Lung (tissue), 16 donors: Measurements from ENCODE around the gene FAR1. TPM values are rescaled to one million over a fixed set of nuclear protein-coding genes. Genes with fewer than 3 reads are reported as not detected.
"Not testable (repeated sequence)": the region's sequence is repeated elsewhere in the genome, so short reads cannot be mapped to it uniquely, and the experiment has no call there.

Experiments used
- ATAC-seq: fragments of 200-7000 bp; cut with Tn5 transposase; one replicate; pipeline ENCODE4 v1.9.1; 2020; ENCODE audit warnings: moderate number of reproducible peaks; ENCODE audit not compliant: insufficient read depth, low FRiP score
- DNase-seq, 3 donors: peaks; one replicate each; pipeline ENCODE4 v3.0.0-alpha.2; 2013 to 2017
- H3K27ac ChIP-seq, 2 donors: one replicate each; pipeline ENCODE4 v1.5.1; 2013; ENCODE audit warnings: mild to moderate bottlenecking in 2 of 2, moderate library complexity in 2 of 2, control low read depth in 1 of 2, inconsistent platforms in 1 of 2, low read depth in 1 of 2, low read length in 1 of 2
- H3K27me3 ChIP-seq, 3 donors: one replicate each; pipeline ENCODE4 v1.5.1; 2013; ENCODE audit warnings: low read length in 2 of 3; ENCODE audit not compliant: control insufficient read depth in 3 of 3, insufficient read depth in 3 of 3
- H3K36me3 ChIP-seq, 4 donors: one replicate each; pipeline ENCODE4 v1.5.1; 2013; ENCODE audit warnings: low read length in 4 of 4, mild to moderate bottlenecking in 1 of 4, moderate library complexity in 1 of 4; ENCODE audit not compliant: control insufficient read depth in 4 of 4, insufficient read depth in 4 of 4
- H3K4me1 ChIP-seq, 5 donors: one replicate each; pipeline ENCODE4 v1.5.1; 2013; ENCODE audit warnings: low read length in 5 of 5, mild to moderate bottlenecking in 2 of 5, moderate library complexity in 1 of 5; ENCODE audit not compliant: control insufficient read depth in 5 of 5, insufficient read depth in 5 of 5
- H3K4me3 ChIP-seq: one replicate; pipeline ENCODE4 v1.5.1; 2013; ENCODE audit warnings: mild to moderate bottlenecking, control low read depth, moderate library complexity
- H3K9ac ChIP-seq, 2 donors: one replicate each; pipeline ENCODE4 v1.5.1; 2013; ENCODE audit warnings: low read length in 2 of 2, control low read depth in 1 of 2; ENCODE audit not compliant: insufficient read depth in 1 of 2
- H3K9me3 ChIP-seq, 4 donors: one replicate each; pipeline ENCODE4 v1.5.1; 2013; ENCODE audit warnings: low read length in 3 of 4, mild to moderate bottlenecking in 1 of 4, moderate library complexity in 1 of 4; ENCODE audit not compliant: control insufficient read depth in 4 of 4, insufficient read depth in 3 of 4
- CTCF ChIP-seq: IDR thresholded peaks from 2 replicates; pipeline ENCODE4 v1.5.1; 2012; ENCODE audit warnings: mild to moderate bottlenecking; ENCODE audit errors: control extremely low read depth, extremely low read depth
- WGBS, 2 donors: extraction: QIAGEN DNeasy Blood & Tissue Kit; methylation state at CpG; one replicate each; pipeline ENCODE4 v1.1.7; 2013; 5-methylcytosine and 5-hydroxymethylcytosine counted together
- long read RNA-seq, 5 donors: transcript quantifications; one replicate each; lab custom pipeline, GENCODE V29; 2026
- polyA plus RNA-seq, 2 donors: library from polyadenylated mRNA; stranded (reverse); fragments of 200-250 nt; gene quantifications; one replicate each; pipeline ENCODE4 v1.2.1, GENCODE V29; 2013
- total RNA-seq, 2 donors: library from RNA; depleted of rRNA in 1 of 2; stranded (reverse); fragments of >200 nt in 1 of 2; gene quantifications; one replicate each; pipeline ENCODE4 v1.2.1, GENCODE V29; 2014 to 2021
- donor health status: control.
- donor health status: control.
- donor health status: Bipolar disorder and iron deficiency.
- donor health status: healthy.
- donor health status: DM: yes; HTN: yes; CAD: no.

The FAR1 gene
- total RNA-seq (100 to 1,000 TPM in 1 of 2 donors, 10 to 100 TPM in 1; 56.8 to 126 TPM), polyA plus RNA-seq (10 to 100 TPM; 22.5 to 23.0 TPM)
- long read RNA-seq, donor 1, full-length matches to known transcripts, result 21 of 26 reads
- long read RNA-seq, donor 1, partial matches to known transcripts, result 5 of 26 reads
- long read RNA-seq, donor 1, other reads (novel, unspliced or antisense), result 0 of 26 reads
- long read RNA-seq, donor 2, full-length matches to known transcripts, result 12 of 12 reads
- long read RNA-seq, donor 2, partial matches to known transcripts, result 0 of 12 reads
- long read RNA-seq, donor 2, other reads (novel, unspliced or antisense), result 0 of 12 reads
- long read RNA-seq, donor 3, full-length matches to known transcripts, result 12 of 17 reads
- long read RNA-seq, donor 3, partial matches to known transcripts, result 5 of 17 reads
- long read RNA-seq, donor 3, other reads (novel, unspliced or antisense), result 0 of 17 reads
- long read RNA-seq, donor 4, full-length matches to known transcripts, result 6 of 6 reads
- long read RNA-seq, donor 4, partial matches to known transcripts, result 0 of 6 reads
- long read RNA-seq, donor 4, other reads (novel, unspliced or antisense), result 0 of 6 reads
- long read RNA-seq, donor 5, full-length matches to known transcripts, result 20 of 40 reads
- long read RNA-seq, donor 5, partial matches to known transcripts, result 20 of 40 reads
- long read RNA-seq, donor 5, other reads (novel, unspliced or antisense), result 0 of 40 reads

- Histone ChIP-seq H3K27ac (peak within 1 kb of the TSS; percentile 88 to 97), H3K4me3 (peak within 1 kb of the TSS; percentile 97), H3K27me3 (no peaks in the 10 kb centered on the region), H3K9ac (peak within 1 kb of the TSS; percentile 86 to 89), H3K4me1 (peaks cover 0 to 18% (median 6%) of the 10 kb centered on the region in 5 donors), H3K36me3 (no peaks in the 10 kb centered on the region), H3K9me3 (no peaks in the 10 kb centered on the region)
- WGBS, 2 donors, result 0 to 1% methylated on average over 75 to 104 of the region's 104 CpGs
- peak; percentile 56 for TF ChIP-seq CTCF
- DNase-seq (peak; percentile 99 to 100 (median 99)), ATAC-seq (peak; percentile 97)
Observed at GRCh38 chr11:13668102-13668956, at the start of gene FAR1. TSS of gene FAR1 (plus strand) at chr11:13668668. CDS start at chr11:13694766, 26,098 bp downstream.

- no peak for TF ChIP-seq CTCF
- H3K4me1 ChIP-seq, result no peaks in the 10 kb centered on the region
Observed at GRCh38 chr11:13620063-13620462, 48.4 kb upstream of the FAR1 start.

GRCh38 chr11:13626818-13627217 lies 41.6 kb upstream of the FAR1 start:
- WGBS, 2 donors, result 92 to 99% methylated on average over 3 of the region's 3 CpGs
- not testable (repeated sequence) for H3K9me3 ChIP-seq

More at GRCh38 chr11:13620063-13620462, 48.4 kb upstream of the FAR1 start:
- ATAC-seq (no peak), DNase-seq (no peak)
- Histone ChIP-seq H3K27ac (no peak overlapping the region), H3K36me3 (no peaks in the 10 kb centered on the region), H3K4me3 (no peak overlapping the region), H3K9ac (no peak overlapping the region), H3K9me3 (peaks cover 0 to 10% (median 2%) of the 10 kb centered on the region in 4 donors), H3K27me3 (no peaks in the 10 kb centered on the region)
- WGBS, 2 donors, result 76 to 86% methylated on average over 2 of the region's 2 CpGs

GRCh38 chr11:13628634-13629033 lies 39.8 kb upstream of the FAR1 start:
- not testable (repeated sequence) for H3K4me3 ChIP-seq, ATAC-seq
- 76 to 88% methylated on average over 7 to 8 of the region's 8 CpGs for WGBS, 2 donors

More at GRCh38 chr11:13626818-13627217, 41.6 kb upstream of the FAR1 start:
- not testable (repeated sequence) for H3K9ac ChIP-seq, DNase-seq, H3K36me3 ChIP-seq, H3K4me3 ChIP-seq, H3K4me1 ChIP-seq, H3K27me3 ChIP-seq, H3K27ac ChIP-seq, ATAC-seq

More at GRCh38 chr11:13628634-13629033, 39.8 kb upstream of the FAR1 start:
- not testable (repeated sequence) for H3K27me3 ChIP-seq, H3K36me3 ChIP-seq, DNase-seq, H3K4me1 ChIP-seq, H3K9me3 ChIP-seq, H3K27ac ChIP-seq, H3K9ac ChIP-seq
